Measurements from ENCODE around the gene DPP4.

The DPP4 gene

GRCh38 chr2:162073888-162074631 is at the start of gene DPP4:
Gene DPP4 (minus strand): TSS chr2:162074215. CDS start chr2:162073981, 234 bp downstream.
- peak; percentile 7 for DNase-seq

- no peak for DNase-seq
Observed at GRCh38 chr2:162118166-162119031, 44.4 kb upstream of the DPP4 start.

DNA sequence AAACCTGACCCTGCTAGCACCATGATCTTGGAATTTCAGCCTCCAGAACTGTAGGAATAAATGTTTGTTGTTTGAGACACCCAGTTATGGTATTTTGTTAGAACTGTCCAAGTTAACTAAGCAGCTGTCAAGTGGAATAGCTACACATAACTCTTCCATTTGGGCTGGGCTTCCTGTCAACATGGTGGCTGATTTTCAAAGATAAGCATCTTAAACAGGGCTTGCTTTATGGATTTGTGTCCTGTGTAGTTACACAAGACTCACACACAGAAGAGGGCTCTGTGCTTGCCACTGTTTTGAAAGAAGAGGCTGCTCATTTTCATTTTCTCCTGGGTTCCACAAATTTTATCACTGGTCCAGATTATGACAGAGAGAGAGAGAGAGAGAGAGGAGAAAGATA is 42.3 kb upstream of the DPP4 start:
- no peak for DNase-seq

GRCh38 chr2:162115076-162115475 is 41.1 kb upstream of the DPP4 start:
- no peak for DNase-seq

GRCh38 chr2:162114271-162114670 is 40.3 kb upstream of the DPP4 start:
- no peak for DNase-seq

DNA sequence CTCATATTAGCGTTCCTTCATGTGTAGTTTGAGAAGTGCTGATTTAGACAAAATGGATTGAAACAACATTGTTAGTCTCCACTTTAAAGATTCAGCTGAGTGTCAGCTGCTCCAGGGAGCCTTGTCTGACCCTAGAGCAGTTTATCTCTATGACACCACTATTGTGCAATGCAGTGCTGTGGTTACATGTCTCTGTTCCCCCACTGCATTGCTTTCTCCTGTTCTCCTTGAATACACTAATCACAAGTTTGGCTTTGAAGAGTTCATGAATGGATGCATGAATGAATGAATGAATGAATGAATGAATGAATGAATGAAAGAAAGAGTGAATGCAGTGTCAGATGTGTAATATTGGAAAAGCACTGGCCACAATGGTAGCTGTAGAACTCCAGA is 39.8 kb upstream of the DPP4 start:
- DNase-seq, result no peak

DNA sequence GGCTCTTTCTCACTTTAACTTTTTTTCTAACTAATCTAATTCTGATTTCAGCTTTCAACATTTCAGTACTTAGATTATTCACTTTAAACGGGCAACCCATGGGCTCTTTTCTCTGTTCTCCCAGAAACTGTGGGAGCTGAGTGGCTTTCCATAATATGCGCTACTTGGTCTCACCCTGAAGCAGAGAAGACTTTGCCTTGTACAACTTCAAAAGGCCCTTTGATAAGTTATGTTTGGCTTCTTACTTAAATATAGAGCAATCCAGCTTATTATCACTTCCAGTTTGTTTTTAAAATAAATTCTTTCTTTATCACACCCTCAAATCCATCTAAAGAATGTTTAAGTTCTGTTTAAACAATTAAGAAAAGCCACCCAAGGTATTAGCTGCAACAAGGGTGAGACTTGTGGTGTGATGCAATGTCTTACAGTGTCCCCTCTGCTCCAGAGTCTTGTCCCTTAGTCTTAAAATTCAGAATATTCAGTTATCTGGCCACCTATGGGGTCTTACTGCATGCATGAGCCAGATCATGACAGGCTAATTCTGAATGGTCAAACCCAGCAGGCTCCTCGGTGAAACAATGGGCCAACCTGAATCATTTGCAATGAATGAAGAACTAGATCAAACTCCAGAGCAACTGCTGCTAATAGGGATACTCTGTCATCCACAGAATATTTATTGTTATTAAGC is 39.2 kb upstream of the DPP4 start:
- no peak for DNase-seq

DNA sequence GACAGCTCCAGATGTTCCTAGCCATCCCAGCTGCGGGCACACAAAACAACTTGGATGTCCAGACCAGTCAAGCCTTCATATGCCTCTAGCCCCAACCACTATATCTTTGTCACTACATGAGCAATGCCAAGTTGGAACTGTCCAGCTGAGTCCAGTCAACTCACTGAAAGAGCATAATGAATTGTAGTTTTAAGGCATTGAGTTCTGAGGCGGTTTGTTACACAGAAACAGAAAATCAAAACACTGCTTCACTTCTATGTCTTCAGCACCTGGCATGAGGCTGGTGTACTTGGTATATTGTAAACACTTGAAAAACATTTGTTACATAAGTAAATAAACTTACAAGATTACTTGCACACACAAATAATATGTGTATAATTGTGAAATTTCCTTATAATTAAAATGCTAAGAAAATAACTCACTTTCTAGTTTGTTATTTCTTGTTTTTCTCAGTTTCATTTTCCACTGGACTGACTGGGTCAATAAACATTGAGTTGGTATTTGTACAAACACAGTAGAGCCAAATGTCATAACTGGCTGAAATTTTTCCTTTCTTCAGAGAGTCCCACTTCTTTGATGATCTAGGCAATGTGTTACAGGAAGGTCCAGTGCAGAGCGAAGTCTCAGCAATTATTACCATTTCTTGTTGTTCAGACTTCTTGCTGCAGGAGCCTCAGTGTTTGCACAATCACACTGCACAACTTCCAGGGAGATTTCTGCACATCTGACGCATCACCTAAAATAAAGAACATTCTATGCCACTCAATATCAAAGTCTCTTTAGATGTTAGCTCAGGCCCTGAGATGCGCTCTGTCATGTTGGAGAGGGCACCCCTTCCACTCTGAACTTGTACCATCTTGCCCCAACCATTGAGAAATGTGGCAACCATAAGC is 38.2 kb upstream of the DPP4 start:
- DNase-seq, result no peak

- DNase-seq, result no peak
Observed at GRCh38 chr2:162107361-162107901, 33.4 kb upstream of the DPP4 start.

DNA sequence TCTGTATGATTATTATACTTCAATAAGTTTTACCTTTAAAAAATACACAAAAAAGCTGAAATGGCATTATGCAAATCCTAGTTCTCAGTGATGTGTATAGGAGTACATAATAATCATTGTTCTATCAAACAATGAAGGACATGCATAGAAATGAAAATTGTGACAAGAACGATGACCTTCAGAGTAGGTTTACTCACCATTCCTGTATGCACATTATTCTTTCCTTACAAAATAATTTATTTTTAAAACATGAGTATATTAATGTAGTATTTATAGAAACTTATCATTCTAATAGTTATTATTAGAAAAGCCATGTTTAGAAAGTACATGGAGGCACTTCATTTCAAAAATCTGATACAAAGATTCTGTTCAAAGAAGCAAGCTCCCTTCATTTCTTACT is 32.7 kb upstream of the DPP4 start:
- DNase-seq, result no peak

DNA sequence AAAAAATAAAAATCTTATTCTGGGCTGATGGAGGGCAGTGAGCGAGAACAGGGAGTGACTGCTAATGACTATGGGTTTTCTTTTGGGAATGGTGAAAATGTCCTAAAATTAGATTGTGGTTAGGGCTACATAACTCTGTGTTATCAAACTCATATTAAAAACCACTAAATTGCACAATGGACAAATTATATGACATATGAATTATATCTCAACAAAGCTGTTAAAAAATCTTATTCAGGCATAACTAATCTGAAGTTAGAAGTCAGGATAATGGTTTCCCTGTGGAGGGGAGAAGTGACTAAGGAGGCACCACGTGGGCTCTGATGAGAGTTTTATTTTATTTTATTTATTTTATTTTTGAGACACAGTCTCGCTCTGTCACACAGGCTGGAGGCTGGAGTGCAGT is 32.1 kb upstream of the DPP4 start:
- DNase-seq, result no peak

- DNase-seq, result peak; percentile 38
Observed at GRCh38 chr2:162103443-162104009, 29.5 kb upstream of the DPP4 start.

DNA sequence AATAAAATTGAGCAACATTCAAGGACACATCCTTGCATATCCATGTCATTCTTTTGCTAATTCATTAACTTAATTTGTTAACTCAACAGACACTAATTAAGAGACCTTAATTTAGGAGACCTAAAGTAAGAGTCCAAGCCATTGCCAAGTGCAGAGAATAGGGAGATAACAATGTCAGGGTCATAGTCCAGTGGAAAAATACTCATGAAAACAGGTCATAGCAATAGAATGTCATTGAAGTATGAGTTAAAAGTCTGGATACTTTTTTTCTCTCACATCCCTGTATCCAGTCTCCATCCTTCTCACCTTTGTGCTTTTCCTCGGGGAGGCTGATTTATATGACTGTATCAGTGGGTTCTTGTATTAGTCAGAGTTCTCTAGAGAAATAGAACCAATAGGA is 26.6 kb upstream of the DPP4 start:
- no peak for DNase-seq

DNA sequence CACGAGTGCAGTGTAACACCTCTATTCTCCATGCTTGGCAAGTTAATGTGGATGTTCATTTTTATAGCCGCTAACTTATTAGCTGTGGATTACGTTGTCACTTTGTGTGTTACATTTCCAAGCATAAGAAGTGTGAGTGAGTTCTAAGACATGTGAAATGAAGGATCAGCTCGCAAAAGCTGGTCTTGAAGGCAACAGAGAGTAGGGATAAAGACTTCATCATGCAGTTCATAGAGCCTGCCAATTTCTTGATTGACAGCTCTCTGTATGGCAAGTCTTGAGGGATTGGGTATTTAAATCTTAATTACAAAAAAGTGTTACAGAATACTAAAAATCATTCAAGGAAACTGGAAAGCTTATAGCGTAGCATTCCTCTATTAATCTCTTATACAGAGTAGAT is 25.8 kb upstream of the DPP4 start:
- no peak for DNase-seq

GRCh38 chr2:162092658-162093556 is 18.9 kb upstream of the DPP4 start:
- DNase-seq, result no peak

- DNase-seq, result no peak
Observed at GRCh38 chr2:162092008-162092390, 18.0 kb upstream of the DPP4 start.

DNA sequence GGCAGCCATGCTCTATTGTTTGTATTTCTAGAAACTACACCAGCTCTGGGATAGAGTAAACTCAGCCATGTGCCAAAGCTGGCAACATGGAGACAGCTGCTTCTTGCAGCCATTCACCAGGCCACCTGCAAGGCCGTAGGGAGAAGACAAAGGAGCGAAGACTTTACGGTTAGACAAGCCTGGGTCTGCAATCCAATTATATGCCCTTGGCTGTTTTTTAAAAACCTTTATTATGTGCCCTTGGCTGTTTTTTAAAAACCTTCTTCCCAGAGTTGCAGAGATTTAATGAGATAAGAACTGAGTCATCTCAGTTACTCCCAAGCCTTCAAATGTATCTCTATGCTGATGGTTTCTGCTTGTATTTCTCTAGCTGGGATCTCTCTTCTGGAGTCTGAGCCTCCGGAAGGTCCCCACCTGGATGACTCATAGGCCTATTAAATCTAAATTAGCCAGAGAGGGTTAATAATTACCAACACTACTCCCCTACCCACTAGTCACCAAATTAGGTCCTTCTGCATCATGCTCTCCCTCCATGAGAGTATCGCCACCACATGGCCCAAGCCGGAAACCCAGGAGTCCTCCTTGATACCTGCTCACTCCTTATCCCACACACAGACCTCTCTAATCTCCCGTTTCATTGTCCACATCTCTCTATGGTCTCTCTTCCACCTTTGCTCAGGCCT is 17.5 kb upstream of the DPP4 start:
- DNase-seq, result no peak

- DNase-seq, result no peak
Observed at GRCh38 chr2:162090109-162090508, 16.1 kb upstream of the DPP4 start.

- no peak for DNase-seq
Observed at GRCh38 chr2:162086904-162087303, 12.9 kb upstream of the DPP4 start.

Measured in NCI-H1092 treated with DMSO at 0.1 percent for 48 hours (cell line).